CD4-positive, alpha-beta memory T cell (primary cell): ENCODE data around the gene DIP2C. TPM values are rescaled to one million over a fixed set of nuclear protein-coding genes. Genes with fewer than 3 reads are reported as not detected.

ENCODE experiments used
- CTCF ChIA-PET: fragments of 350-600 bp; sonication (Branson Sonifier 250); formaldehyde crosslinking; loops from one replicate; lab custom pipeline; 2021; ENCODE audit warnings: inconsistent platforms; ENCODE audit not compliant: partially characterized antibody; lab: Charles Lee
- POLR2A ChIA-PET: fragments of 350-600 bp; sonication (Branson Sonifier 250); formaldehyde crosslinking; loops from one replicate; lab custom pipeline; 2021; ENCODE audit not compliant: partially characterized antibody; lab: Charles Lee
- DNase-seq, 5 donors: peaks; one replicate each; pipeline versions ENCODE4 v3.0.0 to v3.0.0-alpha.2; 2020 to 2022; ENCODE audit warnings: mixed read lengths in 1 of 5
- H3K27ac ChIP-seq: one replicate; pipeline ENCODE4 v1.7.0; 2013; ENCODE audit warnings: low read depth, low read length
- H3K27me3 ChIP-seq: 2 replicates; pipeline ENCODE4 v1.7.0; 2013; ENCODE audit warnings: mild to moderate bottlenecking, low read length, moderate library complexity; ENCODE audit not compliant: insufficient read depth
- H3K36me3 ChIP-seq: 2 replicates; pipeline ENCODE4 v1.7.0; 2013; ENCODE audit warnings: mild to moderate bottlenecking, low read length, moderate library complexity; ENCODE audit not compliant: insufficient read depth
- H3K4me1 ChIP-seq: 2 replicates; pipeline ENCODE4 v1.7.0; 2013; ENCODE audit warnings: mild to moderate bottlenecking, low read length, moderate library complexity; ENCODE audit not compliant: insufficient read depth
- H3K4me3 ChIP-seq, 2 donors: one replicate each; pipeline ENCODE4 v1.7.0; 2013; ENCODE audit warnings: low read length in 2 of 2, mild to moderate bottlenecking in 1 of 2
- H3K9me3 ChIP-seq, 2 donors: one replicate each; pipeline ENCODE4 v1.7.0; 2013; ENCODE audit warnings: low read length in 2 of 2, control low read depth in 1 of 2; ENCODE audit not compliant: control insufficient read depth in 1 of 2
- H3K27ac Mint-ChIP-seq, 7 donors: one replicate each; pipeline ENCODE4 v1.8.0; 2020 to 2021; ENCODE audit warnings: mixed read lengths in 7 of 7, mild to moderate bottlenecking in 6 of 7, inconsistent platforms in 3 of 7, moderate library complexity in 3 of 7
- H3K27me3 Mint-ChIP-seq, 2 donors: one replicate each; pipeline ENCODE4 v1.8.0; 2020 to 2021; ENCODE audit warnings: mixed read lengths in 2 of 2
- H3K36me3 Mint-ChIP-seq, 2 donors: one replicate each; pipeline ENCODE4 v1.8.0; 2020 to 2021; ENCODE audit warnings: mixed read lengths in 2 of 2, inconsistent platforms in 1 of 2, mild to moderate bottlenecking in 1 of 2
- H3K4me1 Mint-ChIP-seq, 4 donors: one replicate each; pipeline ENCODE4 v1.8.0; 2020 to 2021; ENCODE audit warnings: mixed read lengths in 4 of 4, mild to moderate bottlenecking in 1 of 4
- H3K4me3 Mint-ChIP-seq, 8 donors: one replicate each; pipeline ENCODE4 v1.8.0; 2020 to 2021; ENCODE audit warnings: mixed read lengths in 8 of 8, mild to moderate bottlenecking in 7 of 8, moderate library complexity in 6 of 8, inconsistent platforms in 3 of 8
- H3K9me3 Mint-ChIP-seq, 8 donors: one replicate each; pipeline ENCODE4 v1.8.0; 2020 to 2021; ENCODE audit warnings: mixed read lengths in 8 of 8, mild to moderate bottlenecking in 5 of 8, inconsistent platforms in 3 of 8, moderate library complexity in 1 of 8
- intact Hi-C: fragments of 100-400 bp; cut with micrococcal nuclease; formaldehyde crosslinking; loops from one replicate; pipeline ENCODE4 v1.15.1; 2023
- polyA plus RNA-seq, 2 donors: library from polyadenylated mRNA; unstranded; fragments of 300-500 nt; fragmentation: Illumina TruSeq; gene quantifications; one replicate each; pipeline ENCODE4 v1.2.3, GENCODE V29; 2021
- total RNA-seq, 2 experiments: library from RNA; stranded (reverse); gene quantifications; one replicate each; pipeline ENCODE4 v1.2.3, GENCODE V29; 2021

The DIP2C gene
- total and polyA plus RNA-seq, 4 experiments from 2014 or later = 1.1 to 6.0 (median 3.9) TPM

- Mint-ChIP-seq H3K4me1 (no peaks in the 10 kb centered on the region), H3K27ac (no peak overlapping the region), H3K9me3 (no peaks in the 10 kb centered on the region), H3K4me3 (no peak overlapping the region), H3K27me3 (peaks cover 7 to 9% of the 10 kb centered on the region in 2 donors), H3K36me3 (no peaks in the 10 kb centered on the region)
- H3K4me1 ChIP-seq = no peaks in the 10 kb centered on the region
- H3K36me3 ChIP-seq = no peaks in the 10 kb centered on the region
- no peak overlapping the region for H3K27ac ChIP-seq
- no peaks in the 10 kb centered on the region for H3K27me3 ChIP-seq
- DNase-seq = no peak
- POLR2A ChIA-PET = no interaction called here
- H3K4me3 ChIP-seq = no peak overlapping the region
- CTCF ChIA-PET = no interaction called here
- intact Hi-C loops = no loop called here
- H3K9me3 ChIP-seq = no peaks in the 10 kb centered on the region
These were observed 94.0 kb downstream of the DIP2C start for GRCh38 chr10:595473-595872.

GRCh38 chr10:594584-595270 is 94.7 kb downstream of the DIP2C start:
- CTCF ChIA-PET = no interaction called here
- intact Hi-C loops = no loop called here
- no peak for DNase-seq
- Histone ChIP-seq H3K27me3 (no peaks in the 10 kb centered on the region), H3K4me3 (no peak overlapping the region), H3K4me1 (no peaks in the 10 kb centered on the region), H3K9me3 (no peaks in the 10 kb centered on the region), H3K27ac (no peak overlapping the region), H3K36me3 (no peaks in the 10 kb centered on the region)
- Mint-ChIP-seq H3K4me3 (no peak overlapping the region), H3K27me3 (peaks cover 10 to 12% of the 10 kb centered on the region in 2 donors), H3K9me3 (no peaks in the 10 kb centered on the region), H3K36me3 (no peaks in the 10 kb centered on the region), H3K4me1 (no peaks in the 10 kb centered on the region), H3K27ac (no peak overlapping the region)
- POLR2A ChIA-PET = no interaction called here

GRCh38 chr10:593901-594457 is 95.5 kb downstream of the DIP2C start:
- no peaks in the 10 kb centered on the region for H3K9me3 Mint-ChIP-seq
- Histone ChIP-seq H3K4me1 (no peaks in the 10 kb centered on the region), H3K9me3 (no peaks in the 10 kb centered on the region), H3K4me3 (no peak overlapping the region), H3K27ac (no peak overlapping the region), H3K36me3 (no peaks in the 10 kb centered on the region), H3K27me3 (no peaks in the 10 kb centered on the region)
- ChIA-PET CTCF (no interaction called here), POLR2A (no interaction called here)
- no peaks in the 10 kb centered on the region for H3K36me3 Mint-ChIP-seq
- H3K27ac Mint-ChIP-seq = no peak overlapping the region
- no peak for DNase-seq
- H3K27me3 Mint-ChIP-seq = peaks cover 10 to 12% of the 10 kb centered on the region in 2 donors
- H3K4me3 Mint-ChIP-seq = no peak overlapping the region
- intact Hi-C loops = no loop called here
- no peaks in the 10 kb centered on the region for H3K4me1 Mint-ChIP-seq

DNA sequence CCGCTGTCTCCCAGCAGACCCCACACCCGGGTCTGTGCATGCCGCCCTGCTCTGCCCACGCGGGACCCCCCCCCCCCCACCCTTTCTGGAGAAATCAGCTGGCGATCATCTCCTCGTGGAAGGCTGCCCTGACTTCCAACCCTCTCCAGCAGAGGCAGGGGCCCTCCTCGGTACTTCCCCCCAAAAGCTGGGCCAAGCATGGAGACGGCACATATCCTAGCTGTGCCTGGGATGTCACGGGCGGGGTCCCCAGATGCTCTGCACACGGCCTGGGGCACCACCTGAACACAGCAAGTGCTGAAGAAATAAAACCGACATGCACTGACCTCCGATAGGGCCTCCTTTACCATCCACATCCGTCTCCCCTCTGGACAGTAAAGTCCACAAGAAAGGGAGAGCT is 96.0 kb downstream of the DIP2C start:
- Mint-ChIP-seq H3K36me3 (no peaks in the 10 kb centered on the region), H3K4me1 (no peaks in the 10 kb centered on the region), H3K27ac (no peak overlapping the region), H3K27me3 (peaks cover 10 to 12% of the 10 kb centered on the region in 2 donors), H3K9me3 (no peaks in the 10 kb centered on the region), H3K4me3 (no peak overlapping the region)
- Histone ChIP-seq H3K36me3 (no peaks in the 10 kb centered on the region), H3K27ac (no peak overlapping the region), H3K9me3 (no peaks in the 10 kb centered on the region), H3K4me1 (no peaks in the 10 kb centered on the region), H3K27me3 (no peaks in the 10 kb centered on the region), H3K4me3 (no peak overlapping the region)
- ChIA-PET CTCF (no interaction called here), POLR2A (no interaction called here)
- DNase-seq = no peak
- intact Hi-C loops = no loop called here

DNA sequence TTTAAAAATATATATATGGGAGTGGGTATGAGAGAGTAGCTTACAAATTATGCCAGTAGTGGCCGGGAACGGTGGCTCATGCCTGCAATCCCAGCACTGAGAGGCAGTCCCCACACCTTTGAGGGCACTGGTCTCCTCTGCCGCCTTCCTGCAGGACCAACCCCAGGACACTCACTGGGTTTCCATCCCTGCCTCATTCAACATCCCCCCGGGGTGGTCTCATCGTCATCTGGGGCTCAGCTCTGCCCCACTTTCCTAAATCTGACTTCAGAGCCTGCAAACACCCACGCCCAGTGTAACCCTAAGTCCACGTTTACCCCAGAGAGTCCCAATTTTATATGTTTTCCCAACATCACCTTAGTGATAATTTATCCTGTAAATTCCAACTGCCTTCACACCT is 96.5 kb downstream of the DIP2C start:
- Histone ChIP-seq H3K27me3 (no peaks in the 10 kb centered on the region), H3K27ac (no peak overlapping the region), H3K4me1 (no peaks in the 10 kb centered on the region), H3K4me3 (no peak overlapping the region), H3K9me3 (no peaks in the 10 kb centered on the region), H3K36me3 (no peaks in the 10 kb centered on the region)
- Mint-ChIP-seq H3K36me3 (no peaks in the 10 kb centered on the region), H3K9me3 (no peaks in the 10 kb centered on the region), H3K4me1 (no peaks in the 10 kb centered on the region), H3K4me3 (no peak overlapping the region), H3K27me3 (peaks cover 10 to 12% of the 10 kb centered on the region in 2 donors), H3K27ac (no peak overlapping the region)
- DNase-seq = no peak
- intact Hi-C loops = no loop called here
- ChIA-PET CTCF (no interaction called here), POLR2A (no interaction called here)

DNA sequence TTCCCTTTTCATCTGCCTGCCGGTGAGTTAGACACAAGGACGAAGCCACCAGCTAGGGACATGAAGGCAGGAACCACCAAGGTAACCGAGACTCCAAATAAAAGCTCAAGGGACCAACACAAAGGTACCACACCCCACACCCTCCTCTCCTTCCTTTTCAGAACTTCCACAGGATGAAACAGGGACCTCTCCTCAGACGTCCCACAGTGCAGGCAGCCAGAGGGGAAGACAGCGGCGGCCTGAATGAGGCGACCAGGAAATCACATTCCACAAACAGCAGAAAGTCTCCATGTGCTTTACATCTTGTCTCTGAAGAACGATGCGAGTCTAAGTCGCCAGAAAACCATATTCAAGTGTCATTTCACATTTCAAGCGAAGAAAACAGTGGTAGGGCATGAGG is 97.8 kb downstream of the DIP2C start:
- H3K4me3 Mint-ChIP-seq = no peak overlapping the region
- intact Hi-C loops = no loop called here
- no peaks in the 10 kb centered on the region for H3K36me3 ChIP-seq
- H3K27ac ChIP-seq = no peak overlapping the region
- no peaks in the 10 kb centered on the region for H3K36me3 Mint-ChIP-seq
- H3K9me3 ChIP-seq = no peaks in the 10 kb centered on the region
- no peak overlapping the region for H3K4me3 ChIP-seq
- H3K27me3 ChIP-seq = no peaks in the 10 kb centered on the region
- H3K27me3 Mint-ChIP-seq = peaks cover 10 to 11% of the 10 kb centered on the region in 2 donors
- ChIA-PET CTCF (no interaction called here), POLR2A (no interaction called here)
- H3K9me3 Mint-ChIP-seq = no peaks in the 10 kb centered on the region
- H3K4me1 ChIP-seq = no peaks in the 10 kb centered on the region
- no peak overlapping the region for H3K27ac Mint-ChIP-seq
- H3K4me1 Mint-ChIP-seq = no peaks in the 10 kb centered on the region
- DNase-seq = no peak

DNA sequence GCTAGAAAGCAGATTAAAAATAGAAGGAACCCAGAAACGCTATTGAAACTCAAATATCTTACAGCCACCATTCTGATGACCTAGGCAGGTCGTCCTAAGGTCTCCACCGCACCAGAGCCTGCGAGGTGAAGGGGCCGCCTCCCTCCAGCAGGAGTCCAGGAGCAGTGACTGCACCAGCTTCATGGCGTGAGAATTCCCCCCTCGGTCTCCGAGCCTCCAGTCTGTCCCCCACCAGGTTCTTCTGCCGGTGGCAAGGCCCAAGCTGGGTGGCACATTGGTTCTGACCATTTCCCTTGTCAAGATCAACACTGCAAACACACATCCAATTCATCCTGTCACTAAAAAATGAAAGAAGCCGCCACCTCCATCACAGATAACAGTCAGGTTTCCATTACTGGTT is 98.7 kb downstream of the DIP2C start:
- Histone ChIP-seq H3K9me3 (no peaks in the 10 kb centered on the region), H3K27me3 (no peaks in the 10 kb centered on the region), H3K4me3 (no peak overlapping the region), H3K27ac (no peak overlapping the region), H3K36me3 (no peaks in the 10 kb centered on the region), H3K4me1 (no peaks in the 10 kb centered on the region)
- Mint-ChIP-seq H3K27me3 (peaks cover 10 to 13% of the 10 kb centered on the region in 2 donors), H3K27ac (no peak overlapping the region), H3K4me1 (no peaks in the 10 kb centered on the region), H3K4me3 (no peak overlapping the region), H3K36me3 (no peaks in the 10 kb centered on the region), H3K9me3 (no peaks in the 10 kb centered on the region)
- no peak for DNase-seq
- intact Hi-C loops = no loop called here
- CTCF ChIA-PET = no interaction called here
- POLR2A ChIA-PET = no interaction called here
